ENCODE data around the gene KLC4. TPM values are rescaled to one million over a fixed set of nuclear protein-coding genes. Genes with fewer than 3 reads are reported as not detected.

The KLC4 gene
- total RNA-seq, 1 experiment from 2014 or later: 17.5 TPM

DNA sequence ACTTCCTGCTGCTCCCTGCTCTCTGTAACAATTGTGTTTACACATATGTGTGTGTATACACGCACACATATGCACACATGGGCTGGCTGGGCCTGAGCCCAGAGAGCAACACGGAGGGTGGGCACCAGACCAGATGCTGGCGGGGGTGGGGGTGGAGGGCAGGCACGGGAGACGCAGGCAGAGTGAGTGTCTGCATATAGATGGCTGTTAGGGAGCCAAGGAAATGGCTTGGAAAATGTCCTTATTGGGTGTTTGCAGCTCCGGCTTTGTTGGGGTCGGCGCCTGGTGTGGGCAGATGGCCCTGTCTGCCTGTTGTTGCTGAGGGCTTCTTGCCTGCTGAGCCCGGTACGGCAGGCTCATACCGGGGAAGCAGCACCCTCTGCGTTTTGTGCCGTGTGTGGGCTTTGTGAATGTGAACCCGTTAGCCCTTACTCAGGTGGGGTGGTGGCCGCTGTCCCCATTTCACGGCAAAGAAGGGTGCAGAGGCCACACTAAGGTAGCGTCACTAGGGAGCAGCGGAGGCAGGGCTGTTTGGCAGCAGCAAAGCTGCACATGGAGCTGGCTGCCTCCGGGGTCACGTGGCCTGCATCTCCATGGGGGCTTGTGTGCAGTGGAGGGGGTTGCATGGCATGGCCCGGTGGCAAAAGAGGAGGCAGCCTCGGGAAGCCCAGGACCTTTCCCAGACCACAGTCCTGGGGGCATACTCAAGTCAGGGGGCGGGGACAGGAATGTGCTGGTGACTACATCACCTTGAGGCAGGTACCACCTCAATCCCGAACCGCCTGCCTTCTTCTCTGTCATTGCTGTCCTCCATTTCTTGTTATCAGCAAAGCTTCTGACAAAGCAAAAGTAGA is 64.3 kb downstream of the KLC4 start:
- H2AFZ ChIP-seq (ENCODE audit: low read length): no peak overlapping the region
- ChIA-PET POLR2A (ENCODE audit: unreplicated experiment) (no interaction called here), CTCF (no interaction called here)
- H3K9me3 ChIP-seq (ENCODE audit: low read length): no peaks in the 10 kb centered on the region
- no peaks in the 10 kb centered on the region for H3K27me3 ChIP-seq (ENCODE audit: low read length)
- no peaks in the 10 kb centered on the region for H4K20me1 ChIP-seq (ENCODE audit: low read length)
- ATAC-seq: no peak
- no peaks in the 10 kb centered on the region for H3K36me3 ChIP-seq (ENCODE audit: low read depth, low read length)
- no peak overlapping the region for H3K27ac ChIP-seq (ENCODE audit: low read length)
- DNase-seq: no peak
- H3K4me2 ChIP-seq (ENCODE audit: low read length): no peak overlapping the region
- no peak overlapping the region for H3K4me3 ChIP-seq (ENCODE audit: low read length)
- peaks cover 16% of the 10 kb centered on the region for H3K4me1 ChIP-seq (ENCODE audit: insufficient read depth, low read length)
- BruUV-seq (replicated peaks): no TSS peak
- intact Hi-C loops (cut with micrococcal nuclease): no loop called here
- no peaks in the 10 kb centered on the region for H3K79me2 ChIP-seq (ENCODE audit: low read length)
- no peak overlapping the region for H3K9ac ChIP-seq (ENCODE audit: low read length)
- TF ChIP-seq CTCF (conservative IDR thresholded peaks at IDR 0.05; ENCODE audit: low read depth, low read length) (no peak), EZH2 (IDR thresholded peaks at IDR 0.05; ENCODE audit: low read length, unreplicated experiment) (no peak), EZH2phosphoT487 (IDR thresholded peaks at IDR 0.05; ENCODE audit: borderline replicate concordance, low read length) (no peak)
- H3F3A ChIP-seq (ENCODE audit: low read length, unreplicated experiment): no peaks in the 10 kb centered on the region
- H3K9me2 ChIP-seq (replicated peaks; ENCODE audit: low read length): no peaks in the 10 kb centered on the region

- BruUV-seq (replicated peaks): no TSS peak
- Histone ChIP-seq H4K20me1 (ENCODE audit: low read length) (no peaks in the 10 kb centered on the region), H3K27me3 (ENCODE audit: low read length) (no peaks in the 10 kb centered on the region), H3K9me3 (ENCODE audit: low read length) (no peaks in the 10 kb centered on the region), H3K9ac (ENCODE audit: low read length) (no peak overlapping the region), H3K79me2 (ENCODE audit: low read length) (no peaks in the 10 kb centered on the region), H3K4me1 (ENCODE audit: insufficient read depth, low read length) (peaks cover 20% of the 10 kb centered on the region), H3K4me2 (ENCODE audit: low read length) (no peak overlapping the region), H3K27ac (ENCODE audit: low read length) (no peak overlapping the region), H3K4me3 (ENCODE audit: low read length) (no peak overlapping the region), H3F3A (ENCODE audit: low read length, unreplicated experiment) (no peaks in the 10 kb centered on the region), H3K9me2 (replicated peaks; ENCODE audit: low read length) (no peaks in the 10 kb centered on the region), H2AFZ (ENCODE audit: low read length) (no peak overlapping the region), H3K36me3 (ENCODE audit: low read depth, low read length) (no peaks in the 10 kb centered on the region)
- ATAC-seq (no peak), DNase-seq (no peak)
- intact Hi-C loops (cut with micrococcal nuclease): no loop called here
- TF ChIP-seq CTCF (conservative IDR thresholded peaks at IDR 0.05; ENCODE audit: low read depth, low read length) (no peak), EZH2 (IDR thresholded peaks at IDR 0.05; ENCODE audit: low read length, unreplicated experiment) (no peak)
- POLR2A ChIA-PET (ENCODE audit: unreplicated experiment): interaction anchor here (0.7 kb wide), 1 partner anchor 48 kb away, joined by 4 read pairs; the partner anchor contains the start of gene PTK7
- CTCF ChIA-PET: no interaction called here
Measured at GRCh38 chr6:43124481-43124880, 65.0 kb downstream of the KLC4 start.

Other genes starting within 250 kb of the KLC4 start
- 87.6 and 99.5 TPM in 2 replicates for gene RPL7L1, start 180.0 kb upstream of the KLC4 start, total RNA-seq (2014; rRNA removed)
- not detected in 2 replicates for gene PTCRA, start 143.6 kb upstream of the KLC4 start, total RNA-seq (2014; rRNA removed)
- gene CNPY3, start 130.2 kb upstream of the KLC4 start, total RNA-seq (2014; rRNA removed): 37.5 and 42.2 TPM in 2 replicates
- gene GNMT, start 98.9 kb upstream of the KLC4 start, total RNA-seq (2014; rRNA removed): 0.47 and 1.2 TPM in 2 replicates
- gene PEX6, start 80.5 kb upstream of the KLC4 start, total RNA-seq (2014; rRNA removed): 35.9 and 40.8 TPM in 2 replicates
- gene PPP2R5D, start 75.1 kb upstream of the KLC4 start, total RNA-seq (2014; rRNA removed): 54.1 and 55.6 TPM in 2 replicates
- gene MEA1, start 45.7 kb upstream of the KLC4 start, total RNA-seq (2014; rRNA removed): 131 and 146 TPM in 2 replicates
- gene KLHDC3, start 45.4 kb upstream of the KLC4 start, total RNA-seq (2014; rRNA removed): 68.9 and 76.0 TPM in 2 replicates
- 120 and 133 TPM in 2 replicates for gene RRP36, start 38.0 kb upstream of the KLC4 start, total RNA-seq (2014; rRNA removed)
- 17.5 and 18.6 TPM in 2 replicates for gene CUL7, start 5.8 kb upstream of the KLC4 start, total RNA-seq (2014; rRNA removed)
- gene MRPL2, start 197 bp upstream of the KLC4 start, total RNA-seq (2014; rRNA removed): 59.8 and 63.9 TPM in 2 replicates
- 48.1 and 69.1 TPM in 2 replicates for gene PTK7, start 16.7 kb downstream of the KLC4 start, total RNA-seq (2014; rRNA removed)
- 35.0 and 44.3 TPM in 2 replicates for gene SRF, start 111.6 kb downstream of the KLC4 start, total RNA-seq (2014; rRNA removed)
- gene CUL9, start 122.6 kb downstream of the KLC4 start, total RNA-seq (2014; rRNA removed): 30.4 and 43.8 TPM in 2 replicates
- 128 and 176 TPM in 2 replicates for gene DNPH1, start 169.8 kb downstream of the KLC4 start, total RNA-seq (2014; rRNA removed)
- not detected in 2 replicates for gene TTBK1, start 183.8 kb downstream of the KLC4 start, total RNA-seq (2014; rRNA removed)
- gene SLC22A7, start 238.6 kb downstream of the KLC4 start, total RNA-seq (2014; rRNA removed): not detected in 2 replicates
- gene CRIP3, start 249.2 kb downstream of the KLC4 start, total RNA-seq (2014; rRNA removed): 0.29 TPM in 2 replicates

Data from PC-3 (cell line).